ENCODE results near the gene SELENOV.

DNA sequence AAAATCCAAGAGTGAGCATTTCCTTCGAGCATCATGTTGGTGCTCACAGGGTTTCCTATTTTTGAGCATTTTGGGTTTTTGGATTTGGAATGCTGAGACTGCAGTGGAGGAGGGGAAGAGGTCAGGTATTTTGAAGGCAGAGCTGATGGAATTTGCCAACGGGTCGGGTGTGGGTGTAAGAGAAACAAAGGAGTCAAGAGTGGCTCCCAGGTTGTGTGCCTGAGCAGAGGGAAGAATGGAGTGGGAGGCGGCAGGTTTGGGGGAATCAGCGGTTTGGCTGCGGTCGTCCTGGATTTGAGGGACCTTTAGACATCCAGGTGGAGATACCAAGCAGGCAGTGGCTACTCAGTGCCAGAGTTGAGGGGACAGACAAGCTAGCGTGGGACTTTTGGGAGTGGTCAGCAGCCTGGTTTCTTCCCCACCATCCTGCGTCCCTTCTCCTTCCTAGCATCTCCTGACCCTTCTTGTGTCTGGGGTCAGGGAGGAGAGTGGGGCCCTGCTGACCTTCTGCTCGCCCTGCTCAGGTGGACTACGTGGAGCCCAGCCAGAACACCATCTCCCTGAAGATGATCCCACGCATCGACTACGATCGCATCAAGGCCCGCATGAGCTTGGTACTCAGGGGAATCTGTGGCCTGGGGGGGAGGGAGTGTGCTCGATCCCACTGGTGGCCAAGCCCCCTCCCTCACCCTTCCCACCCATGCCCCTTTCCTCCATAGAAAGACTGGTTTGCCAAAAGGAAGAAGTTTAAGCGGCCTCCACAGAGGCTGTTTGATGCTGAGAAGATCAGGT is 48.8 kb upstream of the SELENOV start:
- TF ChIP-seq, protein P1, sequence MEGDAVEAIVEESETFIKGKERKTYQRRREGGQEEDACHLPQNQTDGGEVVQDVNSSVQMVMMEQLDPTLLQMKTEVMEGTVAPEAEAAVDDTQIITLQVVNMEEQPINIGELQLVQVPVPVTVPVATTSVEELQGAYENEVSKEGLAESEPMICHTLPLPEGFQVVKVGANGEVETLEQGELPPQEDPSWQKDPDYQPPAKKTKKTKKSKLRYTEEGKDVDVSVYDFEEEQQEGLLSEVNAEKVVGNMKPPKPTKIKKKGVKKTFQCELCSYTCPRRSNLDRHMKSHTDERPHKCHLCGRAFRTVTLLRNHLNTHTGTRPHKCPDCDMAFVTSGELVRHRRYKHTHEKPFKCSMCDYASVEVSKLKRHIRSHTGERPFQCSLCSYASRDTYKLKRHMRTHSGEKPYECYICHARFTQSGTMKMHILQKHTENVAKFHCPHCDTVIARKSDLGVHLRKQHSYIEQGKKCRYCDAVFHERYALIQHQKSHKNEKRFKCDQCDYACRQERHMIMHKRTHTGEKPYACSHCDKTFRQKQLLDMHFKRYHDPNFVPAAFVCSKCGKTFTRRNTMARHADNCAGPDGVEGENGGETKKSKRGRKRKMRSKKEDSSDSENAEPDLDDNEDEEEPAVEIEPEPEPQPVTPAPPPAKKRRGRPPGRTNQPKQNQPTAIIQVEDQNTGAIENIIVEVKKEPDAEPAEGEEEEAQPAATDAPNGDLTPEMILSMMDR (IDR thresholded peaks at IDR 0.05): no peak
- no peak for TF ChIP-seq POLR2A (IDR thresholded peaks at IDR 0.05)
